GM21737 (cell line): ENCODE data around the gene CLN6.
"Not testable (repeated sequence)": the region's sequence is repeated elsewhere in the genome, so short reads cannot be mapped to it uniquely, and the experiment has no call there.

Experiments
- ATAC-seq: cut with Tn5 transposase; IDR thresholded peaks from one replicate; pipeline ENCODE4 v1.9.1; 2021; ENCODE audit warnings: mild to moderate bottlenecking, moderate library complexity; ENCODE audit not compliant: unreplicated experiment

The CLN6 gene

DNA sequence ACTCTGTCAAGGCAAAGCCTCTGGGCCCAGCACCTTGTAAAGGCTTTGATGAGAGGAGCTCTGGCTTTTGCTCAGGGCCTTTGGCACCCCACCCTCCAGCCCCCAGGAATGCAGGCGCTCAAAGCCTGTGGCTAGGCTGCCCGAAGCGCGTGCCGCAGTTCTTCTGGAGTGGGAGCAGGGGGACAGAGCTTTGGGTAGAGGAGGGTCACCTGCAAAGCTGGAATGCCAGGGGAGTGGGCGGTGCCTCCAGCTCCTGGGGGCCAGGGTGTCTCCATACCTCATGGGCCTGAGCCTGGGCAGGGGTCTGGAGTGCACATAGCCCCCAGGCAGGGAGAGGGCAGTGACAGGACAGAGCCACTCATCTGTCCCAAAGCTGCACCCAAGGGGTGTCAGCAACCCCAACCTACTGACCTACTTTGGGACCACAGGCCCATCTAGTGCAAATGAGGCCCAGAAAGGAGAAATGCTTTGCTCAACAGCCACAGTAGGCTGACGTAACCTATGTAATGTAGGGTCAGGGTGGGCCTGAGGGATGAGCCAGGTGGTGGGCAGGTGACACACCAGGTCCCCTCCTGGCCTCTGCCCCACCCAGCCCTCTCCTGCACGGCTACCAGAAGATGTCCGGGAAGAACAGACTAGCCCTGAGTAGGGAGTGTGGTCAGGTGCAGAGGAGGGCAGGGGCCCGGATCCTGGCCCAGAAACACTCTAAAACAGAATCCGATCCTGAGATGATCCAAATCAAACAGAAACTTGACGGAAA, 22.2 kb downstream of the CLN6 start:
- ATAC-seq: no peak

- no peak for ATAC-seq
Observed at GRCh38 chr15:68206711-68207151, 22.8 kb downstream of the CLN6 start.

- no peak for ATAC-seq
Observed at GRCh38 chr15:68205954-68206539, 23.5 kb downstream of the CLN6 start.

DNA sequence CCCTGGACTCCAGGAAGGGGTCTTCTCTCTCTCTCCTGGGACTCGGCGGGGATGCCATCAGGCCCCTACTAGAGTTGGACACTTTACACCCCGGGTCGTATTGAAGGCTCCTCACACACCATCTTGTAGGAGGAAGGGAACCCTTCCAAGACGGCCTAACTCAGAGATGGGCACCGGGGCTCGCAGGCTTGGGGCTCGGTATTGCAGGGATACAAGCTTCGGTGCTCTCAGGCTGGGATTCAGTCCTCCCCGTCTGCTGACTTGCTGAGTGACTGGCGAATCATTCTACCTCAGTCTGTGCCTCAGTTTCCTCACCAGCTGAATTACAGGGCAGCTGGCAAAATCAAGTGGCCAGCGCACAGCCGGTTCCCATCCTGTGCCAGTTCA, 24.0 kb downstream of the CLN6 start:
- ATAC-seq: no peak

DNA sequence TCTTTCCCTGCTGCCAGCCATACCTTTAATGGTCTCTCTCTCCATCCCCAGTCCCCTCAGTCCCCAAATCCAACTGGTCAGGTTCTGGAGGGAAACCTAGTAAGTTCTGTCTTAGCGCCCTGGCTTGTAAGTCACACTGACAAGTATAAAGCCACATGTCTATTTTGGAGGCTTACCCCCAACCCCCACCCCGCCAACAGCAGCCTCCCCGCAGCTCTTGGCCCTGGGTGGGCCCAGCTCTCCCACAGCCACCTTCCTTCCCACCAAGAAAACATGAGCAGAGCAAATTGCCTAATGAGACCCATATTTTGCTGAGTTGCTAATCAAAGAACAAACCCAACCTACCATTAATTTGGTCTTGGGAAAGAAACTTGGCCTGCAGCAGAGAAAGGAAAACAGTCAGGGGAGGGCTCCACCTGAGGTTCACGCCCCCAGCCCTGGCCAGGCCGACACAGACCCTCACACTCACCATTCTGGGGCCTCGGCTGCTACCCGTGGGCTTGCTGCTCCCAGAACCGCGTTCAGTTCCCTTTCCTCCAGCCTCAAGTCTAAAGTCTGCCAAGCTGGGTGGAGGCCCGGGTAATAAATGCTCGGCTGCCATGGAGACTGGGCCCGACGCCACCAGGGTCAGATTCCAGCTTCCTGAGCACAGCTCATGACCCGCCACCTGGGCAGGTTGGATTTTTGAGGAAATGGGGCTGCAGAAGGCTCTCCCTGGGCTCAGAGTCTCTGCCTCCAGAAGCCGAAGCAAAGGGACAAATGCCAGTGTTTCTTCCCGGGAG, 24.6 kb downstream of the CLN6 start, which contains the start of gene CALML4:
Gene CALML4, minus strand, starts transcription at position 557 of the 782 bp plus-strand sequence. Its CDS starts 85 bp downstream, at position 472.
- ATAC-seq: no peak

- ATAC-seq: no peak
Observed at GRCh38 chr15:68204361-68204760, 25.2 kb downstream of the CLN6 start.

GRCh38 chr15:68203956-68204355, 25.6 kb downstream of the CLN6 start:
- ATAC-seq: no peak

GRCh38 chr15:68203486-68203885, 26.0 kb downstream of the CLN6 start:
- no peak for ATAC-seq

GRCh38 chr15:68202994-68203393, 26.5 kb downstream of the CLN6 start:
- not testable (repeated sequence) for ATAC-seq

DNA sequence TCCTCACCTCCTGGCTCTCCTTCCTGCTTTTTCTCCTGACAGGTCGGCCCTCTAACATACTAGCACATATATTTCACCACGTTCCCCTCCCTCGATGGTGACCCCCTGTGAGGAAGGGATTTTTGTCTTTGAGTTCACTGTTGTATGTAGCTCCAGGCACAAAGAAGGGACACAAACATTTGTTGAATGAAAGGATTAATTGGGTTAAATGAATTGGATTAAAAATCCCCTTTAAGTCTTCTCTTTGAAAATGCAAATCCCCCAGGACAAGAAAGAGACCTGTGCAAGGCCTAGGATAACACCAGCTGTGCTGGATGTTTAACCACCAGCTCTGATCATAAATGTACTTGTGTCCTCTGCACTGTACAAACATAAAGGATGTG, 27.7 kb downstream of the CLN6 start:
- ATAC-seq: no peak

DNA sequence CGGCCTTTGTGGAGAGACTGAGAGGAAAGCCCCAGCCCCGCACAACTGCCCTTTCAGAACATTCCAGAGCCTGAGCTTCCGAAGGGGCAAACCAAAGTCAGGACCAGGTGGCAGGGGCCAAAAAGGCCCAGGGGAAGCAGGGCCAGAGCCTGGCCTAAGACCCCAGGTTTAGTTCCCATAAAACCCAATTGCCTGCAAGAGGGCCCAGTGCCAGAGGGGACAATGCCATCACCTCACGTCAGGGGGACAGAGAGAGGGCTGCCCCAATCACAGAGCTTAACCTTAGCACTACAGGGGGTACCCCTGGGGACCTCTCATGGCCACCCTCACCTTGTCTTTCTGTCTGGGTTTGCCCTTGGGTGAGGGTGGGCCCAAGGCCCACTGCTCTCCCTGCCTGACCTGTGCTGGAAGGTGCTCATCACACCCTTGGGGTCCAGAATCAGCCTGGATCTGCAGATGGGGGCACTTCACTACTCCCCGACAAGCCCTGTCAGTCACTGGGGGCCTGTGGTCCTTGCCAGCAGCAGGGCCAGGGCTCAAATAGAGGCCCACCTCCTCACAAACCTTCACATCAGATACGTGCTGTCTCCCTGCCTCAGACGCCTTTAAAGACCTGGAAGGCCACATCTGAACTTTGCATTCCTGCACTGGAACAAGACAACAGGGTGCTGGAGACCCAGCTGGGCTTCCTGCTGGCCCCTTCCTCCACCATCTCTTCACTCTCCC, 28.2 kb downstream of the CLN6 start:
- no peak for ATAC-seq

DNA sequence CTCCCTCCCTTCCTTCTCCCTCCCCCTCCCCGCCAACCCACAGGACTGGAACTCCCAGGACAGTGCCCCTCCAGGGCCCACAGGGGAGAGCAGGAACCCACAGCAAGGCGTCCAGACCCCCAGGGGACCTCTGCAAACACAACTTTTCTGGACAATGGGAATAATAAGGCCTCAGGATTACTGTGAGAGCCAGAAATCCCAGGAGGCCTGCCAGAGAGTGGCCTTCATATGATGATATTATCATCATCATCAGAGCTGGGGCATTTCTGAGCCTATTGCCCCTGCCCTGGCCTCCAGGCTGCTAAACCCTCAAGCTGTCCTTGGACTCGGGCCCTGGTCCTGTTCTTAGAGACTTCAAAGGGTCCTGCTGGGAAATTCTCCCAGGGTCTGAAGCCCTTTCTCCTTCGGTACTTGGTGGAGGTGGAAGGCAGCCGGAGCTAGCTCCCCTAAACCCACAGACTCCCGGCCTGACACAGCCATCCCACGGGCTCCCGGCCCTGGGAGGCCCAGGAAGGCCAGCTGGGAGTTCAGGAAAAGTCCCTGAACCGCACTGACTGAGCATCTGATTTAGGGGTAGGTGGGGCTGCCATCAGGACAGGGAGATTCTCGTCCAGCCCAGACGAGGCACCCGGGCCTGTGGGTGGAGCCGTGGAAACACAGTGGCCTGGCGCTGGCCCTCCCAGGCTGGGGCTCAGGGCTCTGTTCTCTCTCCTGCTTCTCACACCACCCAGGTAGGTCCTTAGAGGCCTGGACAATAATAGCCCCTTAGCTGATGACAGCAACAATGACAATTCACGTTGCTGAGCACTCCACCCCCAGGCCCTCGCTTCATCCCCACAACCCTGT, 29.3 kb downstream of the CLN6 start:
- no peak for ATAC-seq

- ATAC-seq: no peak
Observed at GRCh38 chr15:68199340-68199739, 30.2 kb downstream of the CLN6 start.

GRCh38 chr15:68197661-68198437, 31.7 kb downstream of the CLN6 start:
- no peak for ATAC-seq

DNA sequence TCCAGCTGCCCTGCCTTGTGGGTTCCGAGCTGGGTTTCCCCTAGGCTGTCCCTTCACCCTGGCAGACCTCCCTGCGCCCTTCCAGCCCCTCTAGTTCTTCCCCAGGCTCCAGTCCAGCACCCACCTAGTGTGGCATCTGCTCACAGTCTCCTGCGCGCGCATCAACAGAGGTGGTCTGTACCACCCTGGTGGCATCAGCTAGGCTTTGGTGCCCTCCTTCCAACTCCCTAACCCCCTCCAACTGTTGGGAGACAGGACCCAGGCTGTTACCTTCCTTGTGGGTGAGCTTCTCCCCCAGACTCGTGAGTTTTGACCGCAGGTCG, 32.4 kb downstream of the CLN6 start:
- ATAC-seq: no peak

- ATAC-seq: no peak
Observed at GRCh38 chr15:68196445-68197169, 32.9 kb downstream of the CLN6 start.

GRCh38 chr15:68195336-68196112, 34.0 kb downstream of the CLN6 start:
- no peak for ATAC-seq

GRCh38 chr15:68192804-68193486, 36.6 kb downstream of the CLN6 start:
- no peak for ATAC-seq
